Neural cell (in vitro differentiated cells): ENCODE measurements around the gene RNF125. TPM values are rescaled to one million over a fixed set of nuclear protein-coding genes. Genes with fewer than 3 reads are reported as not detected.

ENCODE experiments used
- H2AFZ ChIP-seq: fragments of 200-600, 300-800 bp; sonication (generic), shearing (Covaris generic); 2 replicates; pipeline ENCODE4 v1.6.0; 2014; ENCODE audit warnings: low read depth, mild to moderate bottlenecking, antibody characterized with exemption, low read length, moderate library complexity
- H3F3A ChIP-seq: fragments of 200-600 bp; shearing (Covaris generic); 2 replicates; pipeline ENCODE4 v1.6.1; 2016; ENCODE audit warnings: mild to moderate bottlenecking, moderate library complexity, mixed read lengths, antibody characterized with exemption, low read length; ENCODE audit not compliant: insufficient read depth, poor library complexity, severe bottlenecking
- H3K27ac ChIP-seq: fragments of 200-600, 300-800 bp; sonication (generic), shearing (Covaris generic); 2 replicates; pipeline ENCODE4 v1.5.1; 2014; ENCODE audit warnings: mild to moderate bottlenecking, low read length, moderate library complexity
- H3K27me3 ChIP-seq: fragments of 300-800, 200-600 bp; sonication (generic), shearing (Covaris generic); 2 replicates; pipeline ENCODE4 v1.6.0; 2014; ENCODE audit warnings: mild to moderate bottlenecking, low read depth, low read length, moderate library complexity; ENCODE audit not compliant: insufficient read depth
- H3K36me3 ChIP-seq: fragments of 300-800, 200-600 bp; sonication (generic), shearing (Covaris generic); 2 replicates; pipeline ENCODE4 v1.5.1; 2014; ENCODE audit warnings: mild to moderate bottlenecking, antibody characterized with exemption, low read length, moderate library complexity; ENCODE audit not compliant: insufficient read depth
- H3K4me2 ChIP-seq: fragments of 300-800, 200-600 bp; sonication (generic), shearing (Covaris generic); 2 replicates; pipeline ENCODE4 v1.6.0; 2014; ENCODE audit warnings: mild to moderate bottlenecking, low read length
- H3K4me3 ChIP-seq: fragments of 300-800, 200-600 bp; sonication (generic), shearing (Covaris generic); 2 replicates; pipeline ENCODE4 v1.5.1; 2014; ENCODE audit warnings: mild to moderate bottlenecking, low read length, moderate library complexity
- H3K79me2 ChIP-seq: fragments of 200-600 bp; shearing (Covaris generic); replicated peaks from 2 replicates; pipeline ENCODE4 v1.6.0; 2014; ENCODE audit warnings: mild to moderate bottlenecking, low read length, moderate library complexity; ENCODE audit not compliant: insufficient read depth
- H3K9ac ChIP-seq: fragments of 300-800, 200-600 bp; sonication (generic), shearing (Covaris generic); 2 replicates; pipeline ENCODE4 v1.6.1; 2016; ENCODE audit warnings: mild to moderate bottlenecking, low read length, mixed read lengths
- H3K9me2 ChIP-seq: fragments of 200-600 bp; shearing (Covaris generic); 2 replicates; pipeline ENCODE4 v1.6.1; 2016; ENCODE audit warnings: mild to moderate bottlenecking, low read length, mixed read lengths; ENCODE audit not compliant: insufficient read depth
- H3K9me3 ChIP-seq: fragments of 200-600, 300-800 bp; sonication (generic), shearing (Covaris generic); 2 replicates; pipeline ENCODE4 v1.6.1; 2016; ENCODE audit warnings: mild to moderate bottlenecking, mixed run types, low read length, moderate library complexity, mixed read lengths
- H4K20me1 ChIP-seq: fragments of 200-600 bp; shearing (Covaris generic); 2 replicates; pipeline ENCODE4 v1.6.1; 2016; ENCODE audit warnings: mild to moderate bottlenecking, mixed run types; ENCODE audit not compliant: insufficient read depth
- CTCF ChIP-seq: fragments of 450-650 bp; IDR thresholded peaks from 2 replicates; pipeline ENCODE4 v1.5.1; 2014; ENCODE audit warnings: antibody characterized with exemption, mild to moderate bottlenecking, moderate library complexity; ENCODE audit not compliant: poor library complexity, severe bottlenecking
- EP300 ChIP-seq: fragments of 450-650 bp; conservative IDR thresholded peaks from 2 replicates; pipeline ENCODE4 v1.6.1; 2014; ENCODE audit warnings: antibody characterized with exemption, mild to moderate bottlenecking, moderate library complexity; ENCODE audit not compliant: poor library complexity, severe bottlenecking
- EZH2 ChIP-seq: fragments of 200-600, 300-800 bp; shearing (Covaris generic), sonication (generic); IDR thresholded peaks from 2 replicates; pipeline ENCODE4 v1.6.1; 2014; ENCODE audit warnings: antibody characterized with exemption, low read length, borderline replicate concordance, mild to moderate bottlenecking; ENCODE audit not compliant: insufficient read depth, poor library complexity, severe bottlenecking
- MXI1 ChIP-seq: fragments of 450-650 bp; conservative IDR thresholded peaks from 2 replicates; pipeline ENCODE4 v1.6.1; 2014; ENCODE audit warnings: antibody characterized with exemption, mild to moderate bottlenecking; ENCODE audit not compliant: poor library complexity, severe bottlenecking
- POLR2AphosphoS5 ChIP-seq: IDR thresholded peaks from 2 replicates; pipeline ENCODE4 v1.6.1; 2012
- RAD21 ChIP-seq: fragments of 450-650 bp; conservative IDR thresholded peaks from 2 replicates; pipeline ENCODE4 v1.6.1; 2014; ENCODE audit warnings: antibody characterized with exemption, mild to moderate bottlenecking, moderate library complexity
- REST ChIP-seq: IDR thresholded peaks from 2 replicates; pipeline ENCODE4 v1.6.1; 2012; ENCODE audit warnings: borderline replicate concordance
- SMC3 ChIP-seq: fragments of 450-650 bp; conservative IDR thresholded peaks from 2 replicates; pipeline ENCODE4 v1.6.1; 2014; ENCODE audit warnings: antibody characterized with exemption, mild to moderate bottlenecking, moderate library complexity; ENCODE audit not compliant: poor library complexity
- TAF1 ChIP-seq: IDR thresholded peaks from 2 replicates; pipeline ENCODE4 v1.6.1; 2012; ENCODE audit warnings: low read depth
- polyA plus RNA-seq: library from polyadenylated mRNA; depleted of rRNA; stranded (reverse); fragments of >200 nt; gene quantifications from 2 replicates; pipeline ENCODE4 v1.2.3, GENCODE V29; 2014

Gene RNF125
- polyA plus RNA-seq, 1 donor from 2014 or later, result 0.04 TPM

DNA sequence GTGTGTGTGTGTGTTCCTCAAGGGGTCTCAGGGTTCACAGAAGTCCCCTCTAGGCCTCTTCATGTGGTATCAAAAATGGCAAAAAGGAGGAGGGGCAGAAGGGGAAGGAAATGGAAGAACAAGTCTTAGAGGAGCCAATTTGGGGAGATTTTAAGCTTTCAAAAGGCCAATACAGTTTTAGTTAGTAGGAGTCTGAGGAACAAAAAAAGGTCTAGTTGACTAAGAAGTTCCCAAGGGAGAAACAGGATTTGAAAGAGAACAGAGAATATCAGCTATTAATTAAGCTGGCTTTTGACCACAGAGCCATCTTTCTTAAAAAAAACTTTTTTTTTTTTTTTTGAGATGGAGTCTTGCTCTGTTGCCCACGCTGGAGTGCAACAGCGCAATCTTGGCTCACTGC, 7.1 kb downstream of the RNF125 start:
- Histone ChIP-seq H2AFZ (no peak overlapping the region), H3K36me3 (no peaks in the 10 kb centered on the region), H3K4me2 (no peak overlapping the region), H3K4me3 (no peak overlapping the region), H3K27ac (no peak overlapping the region), H3K9me2 (no peaks in the 10 kb centered on the region), H3K9me3 (no peaks in the 10 kb centered on the region), H3K79me2 (no peaks in the 10 kb centered on the region), H3K9ac (no peak overlapping the region), H3F3A (no peaks in the 10 kb centered on the region), H4K20me1 (no peaks in the 10 kb centered on the region), H3K27me3 (no peaks in the 10 kb centered on the region)
- TF ChIP-seq MXI1 (no peak), RAD21 (no peak), EZH2 (no peak), TAF1 (no peak), EP300 (no peak), SMC3 (no peak), CTCF (no peak), REST (no peak), POLR2AphosphoS5 (no peak)

- Histone ChIP-seq H3K9me2 (no peaks in the 10 kb centered on the region), H3K36me3 (no peaks in the 10 kb centered on the region), H2AFZ (no peak overlapping the region), H3K4me3 (no peak overlapping the region), H4K20me1 (no peaks in the 10 kb centered on the region), H3K27me3 (no peaks in the 10 kb centered on the region), H3F3A (no peaks in the 10 kb centered on the region), H3K79me2 (no peaks in the 10 kb centered on the region), H3K4me2 (no peak overlapping the region), H3K27ac (no peak overlapping the region), H3K9me3 (no peaks in the 10 kb centered on the region), H3K9ac (no peak overlapping the region)
- TF ChIP-seq POLR2AphosphoS5 (no peak), SMC3 (no peak), CTCF (no peak), RAD21 (no peak), MXI1 (no peak), REST (no peak), EZH2 (no peak), EP300 (no peak), TAF1 (no peak)
These were observed 8.0 kb downstream of the RNF125 start for GRCh38 chr18:32026491-32027086.
